ENCODE measurements around the gene TRAF2.

TRAF2 gene

GRCh38 chr9:136951541-136952320 is 65.4 kb downstream of the TRAF2 start, which contains the start of gene LCN12:
LCN12 (plus strand) TSS chr9:136952273; CDS start chr9:136952328, 55 bp downstream.
- DNase-seq = no peak

DNA sequence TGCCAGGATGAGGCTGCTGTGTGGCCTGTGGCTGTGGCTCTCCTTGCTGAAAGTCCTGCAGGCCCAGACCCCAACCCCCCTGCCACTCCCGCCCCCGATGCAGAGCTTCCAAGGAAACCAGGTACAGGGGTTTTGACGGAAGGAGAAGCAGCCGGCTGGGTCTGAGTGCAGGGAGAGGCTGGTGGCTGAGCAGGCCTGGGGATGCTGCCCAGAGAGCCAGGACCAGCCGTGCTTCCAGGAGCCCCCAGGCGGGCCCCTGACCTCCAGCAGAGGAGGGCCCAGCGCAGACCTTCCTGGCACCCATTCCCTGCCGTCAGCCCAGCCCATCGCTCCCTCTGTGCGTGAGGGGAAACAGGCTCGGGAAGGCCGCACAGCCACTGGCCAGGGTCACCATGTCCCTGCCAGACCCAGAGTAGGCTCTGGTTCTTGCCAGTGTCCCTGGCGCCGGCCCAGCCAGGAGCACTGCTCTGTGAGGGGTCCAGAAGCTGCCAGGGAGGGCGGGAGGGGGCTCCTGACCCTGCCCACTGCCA is 66.1 kb downstream of the TRAF2 start:
- DNase-seq = no peak

DNA sequence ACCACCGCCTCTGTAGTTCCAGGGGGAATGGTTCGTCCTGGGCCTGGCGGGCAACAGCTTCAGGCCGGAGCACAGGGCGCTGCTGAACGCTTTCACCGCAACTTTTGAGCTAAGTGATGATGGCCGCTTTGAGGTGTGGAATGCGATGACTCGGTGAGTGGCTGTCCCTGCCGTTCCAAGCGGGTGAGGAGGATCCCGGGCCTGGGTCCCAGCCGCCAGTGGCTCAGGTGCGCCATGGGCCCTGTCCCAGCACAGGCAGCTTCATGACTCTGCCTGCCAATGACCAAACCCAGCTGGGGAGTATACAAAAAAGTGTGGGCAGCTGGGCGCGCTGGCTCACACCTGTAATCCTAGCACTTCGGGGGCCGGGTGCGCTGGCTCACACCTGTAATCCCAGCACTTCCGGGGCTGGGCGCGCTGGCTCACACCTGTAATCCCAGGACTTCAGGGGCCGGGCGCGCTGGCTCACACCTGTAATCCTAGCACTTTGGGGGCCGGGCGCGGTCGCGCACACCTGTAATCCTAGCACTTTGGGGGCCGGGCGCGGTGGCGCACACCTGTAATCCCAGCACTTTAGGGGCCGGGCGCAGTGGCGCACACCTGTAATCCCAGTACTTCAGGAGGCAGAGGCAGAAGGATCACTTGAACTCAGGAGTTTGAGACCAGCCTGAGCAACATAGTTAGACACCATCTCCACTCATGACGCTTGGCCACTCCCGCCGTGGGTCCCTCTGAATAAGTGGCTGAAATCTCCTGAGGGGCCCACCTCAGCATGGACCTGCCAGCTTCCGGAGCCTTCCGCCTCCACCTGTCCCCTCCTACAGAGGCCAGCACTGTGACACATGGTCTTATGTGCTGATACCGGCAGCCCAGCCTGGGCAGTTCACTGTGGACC is 66.8 kb downstream of the TRAF2 start:
- no peak for DNase-seq

DNA sequence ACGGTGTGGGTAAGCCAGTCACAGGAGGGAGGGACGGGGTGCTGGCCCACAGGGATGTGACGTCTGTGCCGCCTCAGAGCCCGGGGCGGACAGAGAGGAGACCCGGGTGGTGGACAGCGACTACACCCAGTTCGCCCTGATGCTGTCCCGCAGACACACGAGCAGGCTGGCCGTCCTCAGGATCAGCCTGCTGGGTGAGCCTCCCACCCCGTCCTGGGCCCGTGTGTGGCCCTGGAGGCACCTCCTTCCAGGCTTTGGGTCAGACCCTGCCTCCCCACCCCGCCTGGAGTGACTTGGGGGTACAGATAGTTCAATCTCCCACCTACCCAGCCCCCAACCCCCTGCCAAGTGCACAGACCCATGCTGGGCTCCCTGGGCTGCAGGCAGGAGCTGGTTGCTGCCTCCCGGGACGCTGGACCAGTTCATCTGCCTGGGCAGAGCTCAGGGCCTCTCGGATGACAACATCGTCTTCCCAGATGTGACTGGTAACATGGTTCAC is 67.5 kb downstream of the TRAF2 start:
- no peak for DNase-seq

GRCh38 chr9:136954270-136955083 is 68.2 kb downstream of the TRAF2 start:
- DNase-seq = no peak

- no peak for DNase-seq
These were observed 69.1 kb downstream of the TRAF2 start for GRCh38 chr9:136955202-136955942.

DNA sequence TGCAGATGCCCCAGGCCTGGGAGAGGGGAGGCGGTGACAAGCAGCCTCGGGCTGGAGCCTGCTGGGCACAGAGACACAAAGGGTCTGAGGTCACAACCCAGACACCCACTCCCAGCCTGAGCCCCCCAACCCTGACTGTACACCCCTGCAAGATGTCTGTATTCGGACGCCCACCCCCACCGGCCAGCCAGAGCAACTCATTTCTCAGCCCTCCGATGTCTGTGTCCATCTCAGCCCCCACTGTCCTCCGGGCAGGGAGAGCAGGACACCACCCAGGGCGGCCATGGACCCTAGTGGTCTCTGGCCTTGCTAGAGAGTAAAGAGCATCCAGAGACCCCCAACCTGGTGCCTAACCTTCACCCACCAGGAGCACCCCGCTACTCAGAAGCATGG is 69.6 kb downstream of the TRAF2 start:
- no peak for DNase-seq

- DNase-seq = no peak
These were observed 70.3 kb downstream of the TRAF2 start for GRCh38 chr9:136956604-136957003.

GRCh38 chr9:136957461-136957860 is 71.1 kb downstream of the TRAF2 start:
- no peak for DNase-seq

DNA sequence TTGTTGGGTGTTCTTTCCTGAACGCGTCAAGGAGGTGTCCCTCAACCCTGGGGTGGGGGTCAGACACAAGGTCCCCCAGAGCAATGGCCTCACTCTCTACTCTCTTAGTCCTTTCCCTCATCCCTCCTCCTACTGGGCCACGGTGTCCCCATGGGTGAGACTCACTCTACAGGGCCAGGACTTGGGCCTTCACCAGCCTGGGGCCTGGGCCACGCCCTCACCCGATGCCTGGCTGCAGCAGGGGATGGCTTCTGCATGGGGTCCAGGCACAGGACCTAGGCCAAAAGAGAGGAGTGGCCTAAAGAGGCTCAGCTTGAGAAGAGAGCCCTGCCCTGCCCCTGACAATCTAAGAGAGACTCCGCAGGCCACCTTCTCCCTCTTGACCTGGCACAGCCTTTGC is 71.6 kb downstream of the TRAF2 start:
- no peak for DNase-seq

- DNase-seq = no peak
These were observed 72.2 kb downstream of the TRAF2 start for GRCh38 chr9:136958473-136958872.

DNA sequence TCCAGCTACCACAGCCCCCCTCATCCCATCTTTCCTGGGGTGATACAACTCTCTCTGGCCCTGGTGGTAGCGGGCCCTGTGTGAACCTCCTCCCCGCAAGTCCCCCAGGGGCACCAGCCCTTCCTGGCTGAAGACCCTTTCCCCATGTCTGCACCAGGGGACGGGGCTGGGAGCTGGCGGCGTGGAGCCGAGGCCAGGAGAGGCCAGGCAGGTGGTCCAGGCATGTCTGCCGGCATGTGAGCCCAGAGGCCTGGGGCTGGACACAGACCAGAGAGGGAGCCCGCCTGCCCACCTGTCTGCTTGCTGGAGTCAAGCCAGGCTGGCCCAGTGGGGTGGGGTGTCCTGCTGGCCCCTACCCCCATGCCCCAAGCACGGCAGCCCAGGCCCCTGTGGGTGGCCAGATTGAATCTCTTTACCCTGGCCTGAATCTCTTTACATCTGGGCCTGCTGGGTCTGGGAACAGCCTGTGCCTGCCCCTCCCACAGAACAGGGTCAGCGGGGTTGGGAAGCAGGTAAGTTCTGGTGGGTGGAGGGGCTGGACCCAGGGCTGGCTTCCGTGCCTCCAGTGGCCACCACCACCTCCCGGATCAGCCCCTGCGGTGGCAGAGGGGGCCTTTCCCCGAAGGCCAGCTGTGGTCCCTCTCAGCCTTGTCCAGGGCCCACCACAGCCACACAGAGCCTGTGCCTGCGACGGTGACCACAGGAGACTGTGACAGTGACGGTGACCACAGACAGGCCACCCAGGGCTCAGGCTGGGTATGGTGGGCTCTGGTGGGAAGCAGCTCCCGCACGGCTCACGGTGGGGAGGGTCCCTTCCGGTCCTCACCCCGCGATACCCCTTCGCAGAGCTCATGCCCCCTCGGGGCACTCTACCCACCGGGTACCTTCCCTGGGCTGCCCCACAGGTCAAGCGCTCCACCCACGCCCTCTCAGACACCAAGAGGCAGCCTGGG is 72.9 kb downstream of the TRAF2 start:
- DNase-seq = no peak

GRCh38 chr9:136960212-136960937 is 74.1 kb downstream of the TRAF2 start:
- no peak for DNase-seq

GRCh38 chr9:136960938-136961275 is 74.6 kb downstream of the TRAF2 start:
- DNase-seq = no peak

DNA sequence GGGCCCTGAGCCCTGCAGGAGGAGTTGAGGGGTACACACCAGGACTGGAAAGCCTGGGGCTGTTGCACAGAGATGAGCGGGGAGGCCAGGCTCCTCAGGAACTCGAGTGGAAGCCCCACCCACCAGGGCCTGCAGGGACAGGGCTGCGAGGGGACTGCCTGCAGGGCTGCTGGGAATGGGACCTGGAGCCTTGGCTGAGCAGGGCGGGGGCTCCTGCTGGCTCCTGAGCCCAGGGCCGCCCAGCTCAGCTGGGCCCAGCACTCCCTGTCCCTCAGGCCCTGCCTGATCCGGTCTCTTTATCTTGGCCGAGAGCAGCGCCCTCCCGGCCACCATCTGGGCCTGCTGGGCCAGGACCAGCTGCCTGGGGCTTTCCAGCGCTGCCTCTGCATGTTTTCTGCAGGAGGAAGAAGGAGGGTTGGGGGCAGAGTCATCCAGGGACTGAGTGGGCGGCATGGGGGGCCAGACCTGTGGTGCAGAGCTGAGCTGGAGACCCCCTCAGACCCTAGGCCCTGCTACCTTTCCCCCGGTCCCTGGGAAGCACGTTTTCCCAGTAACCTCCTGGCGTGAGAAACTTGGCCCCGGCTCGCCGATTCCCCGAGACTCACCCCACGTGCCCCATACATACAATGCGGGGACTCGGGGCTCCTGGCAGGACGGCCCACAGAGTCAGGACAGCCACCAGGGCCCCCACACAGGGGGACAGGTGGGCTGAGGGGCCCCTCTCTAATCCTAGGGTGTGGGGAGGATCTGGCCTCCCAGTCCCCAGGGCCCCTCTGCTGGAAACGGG is 75.2 kb downstream of the TRAF2 start:
- no peak for DNase-seq

GRCh38 chr9:136962163-136962562 is 75.8 kb downstream of the TRAF2 start:
- no peak for DNase-seq

- no peak for DNase-seq
These were observed 76.5 kb downstream of the TRAF2 start for GRCh38 chr9:136962701-136963248.

DNA sequence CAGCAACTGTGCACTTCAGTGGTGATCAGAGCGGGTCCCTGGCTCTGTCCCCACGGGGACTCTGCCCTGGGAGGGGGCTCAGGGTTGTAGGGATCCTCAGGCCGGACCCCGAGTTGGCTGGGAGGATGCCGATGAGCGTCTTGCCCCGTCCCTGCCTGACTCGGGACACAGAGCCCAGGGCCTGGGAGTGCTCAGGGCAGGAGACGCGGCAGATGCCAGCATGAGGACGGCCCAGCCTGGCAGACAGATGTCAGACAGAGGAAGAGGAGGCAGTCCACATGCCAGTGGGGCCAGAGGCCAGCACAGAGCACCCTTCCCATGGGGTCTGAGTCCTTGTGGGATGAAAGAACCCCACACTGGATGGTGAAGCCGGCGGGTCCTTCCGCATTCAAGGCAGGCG is 77.0 kb downstream of the TRAF2 start:
- no peak for DNase-seq

GRCh38 chr9:136963751-136964150 is 77.4 kb downstream of the TRAF2 start:
- DNase-seq = no peak

All from amniotic stem cell (primary cell).